ENCODE results near the gene CYP2E1. TPM values are rescaled to one million over a fixed set of nuclear protein-coding genes. Genes with fewer than 3 reads are reported as not detected.
"Not testable (repeated sequence)": the region's sequence is repeated elsewhere in the genome, so short reads cannot be mapped to it uniquely, and the experiment has no call there.

CYP2E1 gene
- total and polyA plus RNA-seq, 7 donors: 0.25 to 3.0 (median 1.3) TPM

DNA sequence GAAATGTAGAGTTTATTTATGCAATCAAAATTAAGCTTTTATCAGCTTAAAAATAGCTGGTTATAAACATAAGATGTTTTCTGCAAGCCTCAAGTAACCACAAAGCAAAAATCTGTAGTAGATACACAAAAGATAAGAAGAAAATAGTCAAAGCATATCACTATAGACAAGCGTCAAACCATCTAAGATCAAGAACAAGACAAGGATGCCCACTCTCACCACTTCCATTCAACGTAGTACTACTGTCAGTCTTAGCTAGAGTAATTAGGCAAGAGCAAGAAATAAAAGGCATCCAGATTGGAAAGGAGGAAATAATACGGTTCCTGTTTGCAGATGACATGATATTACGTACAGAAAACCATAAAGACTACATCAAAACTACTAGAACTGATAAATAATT lies 17.5 kb upstream of the CYP2E1 start:
- DNase-seq (no peak), ATAC-seq (no peak)
- no peak overlapping the region for H3K4me3 ChIP-seq
- intact Hi-C loops (cut with DNase I): no loop called here
- TF ChIP-seq, protein P1, sequence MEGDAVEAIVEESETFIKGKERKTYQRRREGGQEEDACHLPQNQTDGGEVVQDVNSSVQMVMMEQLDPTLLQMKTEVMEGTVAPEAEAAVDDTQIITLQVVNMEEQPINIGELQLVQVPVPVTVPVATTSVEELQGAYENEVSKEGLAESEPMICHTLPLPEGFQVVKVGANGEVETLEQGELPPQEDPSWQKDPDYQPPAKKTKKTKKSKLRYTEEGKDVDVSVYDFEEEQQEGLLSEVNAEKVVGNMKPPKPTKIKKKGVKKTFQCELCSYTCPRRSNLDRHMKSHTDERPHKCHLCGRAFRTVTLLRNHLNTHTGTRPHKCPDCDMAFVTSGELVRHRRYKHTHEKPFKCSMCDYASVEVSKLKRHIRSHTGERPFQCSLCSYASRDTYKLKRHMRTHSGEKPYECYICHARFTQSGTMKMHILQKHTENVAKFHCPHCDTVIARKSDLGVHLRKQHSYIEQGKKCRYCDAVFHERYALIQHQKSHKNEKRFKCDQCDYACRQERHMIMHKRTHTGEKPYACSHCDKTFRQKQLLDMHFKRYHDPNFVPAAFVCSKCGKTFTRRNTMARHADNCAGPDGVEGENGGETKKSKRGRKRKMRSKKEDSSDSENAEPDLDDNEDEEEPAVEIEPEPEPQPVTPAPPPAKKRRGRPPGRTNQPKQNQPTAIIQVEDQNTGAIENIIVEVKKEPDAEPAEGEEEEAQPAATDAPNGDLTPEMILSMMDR (IDR thresholded peaks at IDR 0.05): no peak
- H3K27ac ChIP-seq: no peak overlapping the region
- no peaks in the 10 kb centered on the region for H3K4me1 ChIP-seq
- H3K27me3 ChIP-seq (ENCODE audit: insufficient read depth in 3 of 3, low read length in 2 of 3): no peaks in the 10 kb centered on the region
- H3K9me3 ChIP-seq: peaks cover 17% of the 10 kb centered on the region
- no peaks in the 10 kb centered on the region for H3K36me3 ChIP-seq (ENCODE audit: insufficient read depth in 1 of 2, low read depth in 1 of 2)
- 79 to 87% (median 83%) methylated on average over 4 of the region's 4 CpGs for whole genome bisulfite sequencing, 3 donors

DNA sequence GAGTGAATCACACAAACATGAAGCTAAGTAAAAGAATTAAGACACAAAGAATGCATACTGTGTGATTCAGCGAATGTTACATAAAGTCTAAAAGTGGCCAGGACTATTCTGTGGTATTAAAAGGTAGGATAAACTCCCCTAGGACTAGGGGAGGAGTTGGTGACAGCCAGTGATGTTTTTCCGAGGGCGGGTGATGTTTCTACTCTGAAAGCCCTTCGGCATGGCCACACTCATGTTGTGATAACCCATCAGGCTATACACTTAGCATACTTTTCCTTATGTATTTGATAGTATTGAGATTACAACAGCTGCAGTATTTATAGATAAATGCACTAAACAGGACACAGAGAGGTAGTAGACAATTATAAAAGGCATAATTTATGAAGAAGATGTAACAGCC lies 15.8 kb upstream of the CYP2E1 start:
- peaks cover 17% of the 10 kb centered on the region for H3K9me3 ChIP-seq
- intact Hi-C loops (cut with DNase I): no loop called here
- no peak overlapping the region for H3K4me3 ChIP-seq
- no peak overlapping the region for H3K27ac ChIP-seq
- no peak for ATAC-seq
- H3K4me1 ChIP-seq: no peaks in the 10 kb centered on the region
- TF ChIP-seq, protein P1 (IDR thresholded peaks at IDR 0.05): no peak
- DNase-seq: no peak
- WGBS, 3 donors: 73 to 83% (median 74%) methylated on average over 4 of the region's 4 CpGs
- no peaks in the 10 kb centered on the region for H3K36me3 ChIP-seq (ENCODE audit: insufficient read depth in 1 of 2, low read depth in 1 of 2)
- H3K27me3 ChIP-seq (ENCODE audit: insufficient read depth in 3 of 3, low read length in 2 of 3): no peaks in the 10 kb centered on the region

DNA sequence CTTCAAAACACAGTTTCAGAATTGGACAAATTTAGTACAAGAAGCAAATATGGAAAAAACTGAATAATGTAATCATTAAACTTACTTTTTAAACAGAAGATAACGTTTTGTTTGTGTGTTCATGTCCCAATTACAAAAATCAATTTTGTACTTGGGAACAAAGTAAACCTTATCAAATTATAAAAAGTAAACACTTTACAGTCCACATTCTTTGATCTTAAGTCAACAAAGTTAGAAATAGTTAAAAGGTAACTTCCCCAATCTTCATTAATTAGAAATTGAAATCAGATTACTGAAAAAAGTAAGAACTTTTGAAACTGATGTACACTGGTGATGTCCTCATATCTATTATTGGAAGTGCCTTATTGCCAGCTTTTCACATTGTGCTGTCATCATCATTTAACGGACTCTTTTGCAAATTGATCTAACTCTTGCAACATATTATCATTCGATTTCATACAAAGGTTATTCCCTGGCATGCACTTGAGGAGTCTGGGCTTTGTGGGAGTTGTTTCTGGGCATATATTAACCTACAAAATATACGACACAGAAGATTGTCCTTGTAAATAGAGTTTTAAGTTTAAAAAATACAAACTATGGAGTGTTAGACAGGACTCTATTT lies 15.1 kb upstream of the CYP2E1 start:
- DNase-seq (no peak), ATAC-seq (no peak)
- intact Hi-C loops (cut with DNase I): no loop called here
- Histone ChIP-seq H3K27me3 (ENCODE audit: insufficient read depth in 3 of 3, low read length in 2 of 3) (no peaks in the 10 kb centered on the region), H3K36me3 (ENCODE audit: insufficient read depth in 1 of 2, low read depth in 1 of 2) (no peaks in the 10 kb centered on the region), H3K9me3 (peaks cover 17% of the 10 kb centered on the region), H3K4me1 (no peaks in the 10 kb centered on the region), H3K4me3 (no peak overlapping the region), H3K27ac (no peak overlapping the region)
- TF ChIP-seq, protein P1 (IDR thresholded peaks at IDR 0.05): no peak
- WGBS, 3 donors: 50 to 59% (median 53%) methylated on average over 4 of the region's 4 CpGs

DNA sequence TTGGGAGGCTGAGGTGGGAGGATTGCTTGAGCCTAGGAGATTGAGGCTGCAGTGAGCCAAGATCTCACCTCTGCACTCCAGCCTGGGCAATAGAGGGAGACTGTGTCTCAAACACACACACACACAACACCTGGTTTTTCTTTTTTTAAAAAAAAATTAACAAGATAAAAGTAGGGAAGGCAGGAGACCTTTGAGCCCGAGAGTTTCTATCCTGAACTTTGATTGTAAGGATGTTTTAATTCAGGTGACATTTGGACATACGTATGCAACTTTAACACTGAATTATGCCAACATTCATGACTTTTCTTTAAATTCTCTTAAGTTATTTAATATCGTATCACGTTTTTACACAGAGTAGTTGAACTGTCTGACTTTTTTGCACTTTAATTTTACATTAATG lies 11.7 kb upstream of the CYP2E1 start:
- ATAC-seq (no peak), DNase-seq (no peak)
- intact Hi-C loops (cut with DNase I): no loop called here
- no peaks in the 10 kb centered on the region for H3K27me3 ChIP-seq (ENCODE audit: insufficient read depth in 3 of 3, low read length in 2 of 3)
- no peaks in the 10 kb centered on the region for H3K36me3 ChIP-seq (ENCODE audit: insufficient read depth in 1 of 2, low read depth in 1 of 2)
- no peak overlapping the region for H3K4me3 ChIP-seq
- TF ChIP-seq, protein P1 (IDR thresholded peaks at IDR 0.05): no peak
- H3K27ac ChIP-seq: no peak overlapping the region
- WGBS, 3 donors: 73 to 76% (median 75%) methylated on average over 4 of the region's 4 CpGs
- no peaks in the 10 kb centered on the region for H3K4me1 ChIP-seq
- H3K9me3 ChIP-seq: peaks cover 10% of the 10 kb centered on the region

DNA sequence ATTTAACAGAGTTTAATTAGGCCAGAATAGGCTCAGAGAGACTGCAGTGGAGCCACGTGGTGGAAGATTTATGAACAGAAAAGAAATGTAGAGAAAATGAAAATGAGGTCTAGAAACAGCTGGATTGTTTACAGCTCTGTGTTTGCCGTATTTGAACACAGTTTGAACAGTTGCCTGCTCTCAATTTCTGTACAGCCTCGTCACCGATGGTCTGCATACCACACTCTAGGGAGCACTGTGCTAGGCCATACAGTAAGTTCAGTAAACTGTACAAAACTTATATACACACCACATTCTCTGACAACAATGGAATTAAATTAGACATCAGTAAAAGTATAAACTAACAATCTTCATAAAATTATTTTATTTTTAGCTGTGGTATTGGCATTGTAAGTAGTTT lies 11.1 kb upstream of the CYP2E1 start:
- ATAC-seq: no peak
- no peak for DNase-seq
- intact Hi-C loops (cut with DNase I): no loop called here
- 50 to 65% (median 55%) methylated on average over 4 of the region's 4 CpGs for WGBS, 3 donors
- Histone ChIP-seq H3K27me3 (ENCODE audit: insufficient read depth in 3 of 3, low read length in 2 of 3) (no peaks in the 10 kb centered on the region), H3K9me3 (peaks cover 8% of the 10 kb centered on the region), H3K27ac (no peak overlapping the region), H3K4me3 (no peak overlapping the region), H3K36me3 (ENCODE audit: insufficient read depth in 1 of 2, low read depth in 1 of 2) (no peaks in the 10 kb centered on the region), H3K4me1 (no peaks in the 10 kb centered on the region)
- TF ChIP-seq, protein P1 (IDR thresholded peaks at IDR 0.05): no peak

DNA sequence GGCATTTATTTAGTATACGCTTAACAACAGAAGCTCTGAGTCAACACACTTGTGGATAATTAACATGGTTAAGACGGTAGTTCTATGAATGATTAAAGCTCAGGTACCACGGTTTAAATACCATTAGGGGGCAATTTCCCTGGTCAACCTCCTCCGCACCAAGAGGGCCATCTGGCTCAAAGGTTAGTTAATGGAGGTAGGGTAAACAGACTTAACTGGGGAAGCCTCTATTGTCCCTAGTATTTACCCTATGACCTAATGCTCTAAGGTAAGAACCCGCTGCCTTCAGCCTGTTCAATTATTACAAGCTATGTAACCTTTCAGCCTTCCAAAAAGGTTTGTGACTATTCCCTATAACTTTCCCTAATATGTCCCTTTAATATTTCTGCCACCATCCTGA lies 8.6 kb upstream of the CYP2E1 start:
- 81 to 88% (median 85%) methylated on average over 5 of the region's 5 CpGs for WGBS, 3 donors
- H3K4me1 ChIP-seq; ATAC-seq; H3K36me3 ChIP-seq (ENCODE audit: insufficient read depth in 1 of 2, low read depth in 1 of 2); H3K27me3 ChIP-seq (ENCODE audit: insufficient read depth in 3 of 3, low read length in 2 of 3); H3K27ac ChIP-seq; DNase-seq; intact Hi-C loops (cut with DNase I); H3K4me3 ChIP-seq: not testable (repeated sequence)
- peaks cover 12% of the 10 kb centered on the region for H3K9me3 ChIP-seq

All from psoas muscle (tissue), 8 donors.